Stimulated activated CD8-positive, alpha-beta memory T cell treated with anti-CD3 and anti-CD28 coated beads, Interleukin-12 subunit alpha, Interleukin-12 subunit beta, amount 100 ng/mL, for 24 hours (primary cell): ENCODE measurements around the gene EGFR.

Source experiments
- DNase-seq: peaks from one replicate; pipeline ENCODE4 v3.0.0-alpha.2; 2020; ENCODE audit errors: extremely low read depth

Gene EGFR

GRCh38 chr7:55101359-55101758, 82.5 kb downstream of the EGFR start:
- no peak for DNase-seq

- DNase-seq, result no peak
Observed at GRCh38 chr7:55104123-55104522, 85.3 kb downstream of the EGFR start.

GRCh38 chr7:55104712-55105433, 86.1 kb downstream of the EGFR start:
- no peak for DNase-seq

- DNase-seq, result no peak
Observed at GRCh38 chr7:55105952-55106351, 87.1 kb downstream of the EGFR start.

- DNase-seq, result no peak
Observed at GRCh38 chr7:55107946-55108345, 89.1 kb downstream of the EGFR start.

GRCh38 chr7:55108401-55108800, 89.6 kb downstream of the EGFR start:
- DNase-seq, result no peak

GRCh38 chr7:55108818-55109217, 90.0 kb downstream of the EGFR start:
- DNase-seq, result no peak

- DNase-seq, result no peak
Observed at GRCh38 chr7:55109404-55110167, 90.8 kb downstream of the EGFR start.

- no peak for DNase-seq
Observed at GRCh38 chr7:55110282-55110992, 91.6 kb downstream of the EGFR start.

- DNase-seq, result no peak
Observed at GRCh38 chr7:55110993-55111361, 92.2 kb downstream of the EGFR start.

GRCh38 chr7:55112056-55112455, 93.2 kb downstream of the EGFR start:
- DNase-seq, result no peak

- DNase-seq, result no peak
Observed at GRCh38 chr7:55113760-55114540, 95.1 kb downstream of the EGFR start.

GRCh38 chr7:55117286-55117685, 98.5 kb downstream of the EGFR start:
- DNase-seq, result no peak

GRCh38 chr7:55118426-55118825, 99.6 kb downstream of the EGFR start:
- DNase-seq, result no peak

GRCh38 chr7:55119571-55119970, 100.8 kb downstream of the EGFR start:
- no peak for DNase-seq

- DNase-seq, result no peak
Observed at GRCh38 chr7:55120074-55120473, 101.3 kb downstream of the EGFR start.

- no peak for DNase-seq
Observed at GRCh38 chr7:55120501-55121198, 101.8 kb downstream of the EGFR start.

GRCh38 chr7:55121249-55121648, 102.4 kb downstream of the EGFR start:
- no peak for DNase-seq

- no peak for DNase-seq
Observed at GRCh38 chr7:55122263-55122662, 103.4 kb downstream of the EGFR start.

GRCh38 chr7:55124989-55125875, 106.4 kb downstream of the EGFR start:
- no peak for DNase-seq
